NCI-H345 (cell line): ENCODE data around the gene TMEM242.

Source experiments
- DNase-seq: peaks from one replicate; lab custom pipeline; 2025; lab: John Stamatoyannopoulos, UW

Gene TMEM242

GRCh38 chr6:157270916-157271315 is 52.4 kb downstream of the TMEM242 start:
- no peak for DNase-seq

GRCh38 chr6:157270308-157270707 is 53.0 kb downstream of the TMEM242 start:
- DNase-seq: no peak

GRCh38 chr6:157269261-157269794 is 54.0 kb downstream of the TMEM242 start:
- no peak for DNase-seq

GRCh38 chr6:157268835-157269234 is 54.5 kb downstream of the TMEM242 start:
- DNase-seq: no peak

GRCh38 chr6:157268396-157268795 is 54.9 kb downstream of the TMEM242 start:
- DNase-seq: no peak

- no peak for DNase-seq
Measured at GRCh38 chr6:157267654-157268053, 55.7 kb downstream of the TMEM242 start.

- DNase-seq: peak; percentile 23
Measured at GRCh38 chr6:157267109-157267611, 56.2 kb downstream of the TMEM242 start.

- no peak for DNase-seq
Measured at GRCh38 chr6:157266274-157267101, 56.8 kb downstream of the TMEM242 start.

GRCh38 chr6:157265635-157266034 is 57.7 kb downstream of the TMEM242 start:
- DNase-seq: peak; percentile 77

GRCh38 chr6:157265186-157265585 is 58.1 kb downstream of the TMEM242 start:
- peak; percentile 54 for DNase-seq

GRCh38 chr6:157264701-157265100 is 58.6 kb downstream of the TMEM242 start:
- peak; percentile 70 for DNase-seq

GRCh38 chr6:157263881-157264397 is 59.4 kb downstream of the TMEM242 start:
- DNase-seq: no peak

GRCh38 chr6:157263146-157263545 is 60.2 kb downstream of the TMEM242 start:
- no peak for DNase-seq

GRCh38 chr6:157261606-157262005 is 61.7 kb downstream of the TMEM242 start:
- DNase-seq: no peak

- no peak for DNase-seq
Measured at GRCh38 chr6:157260735-157261410, 62.4 kb downstream of the TMEM242 start.

GRCh38 chr6:157259443-157259842 is 63.9 kb downstream of the TMEM242 start:
- DNase-seq: no peak

- DNase-seq: no peak
Measured at GRCh38 chr6:157258878-157259277, 64.4 kb downstream of the TMEM242 start.

- no peak for DNase-seq
Measured at GRCh38 chr6:157255079-157255478, 68.2 kb downstream of the TMEM242 start.

GRCh38 chr6:157254538-157254937 is 68.8 kb downstream of the TMEM242 start:
- no peak for DNase-seq

GRCh38 chr6:157253699-157254098 is 69.6 kb downstream of the TMEM242 start:
- DNase-seq: no peak

GRCh38 chr6:157253017-157253416 is 70.3 kb downstream of the TMEM242 start:
- no peak for DNase-seq

GRCh38 chr6:157251586-157252247 is 71.6 kb downstream of the TMEM242 start:
- DNase-seq: no peak
